ENCODE data around the gene CYFIP2. TPM values are rescaled to one million over a fixed set of nuclear protein-coding genes. Genes with fewer than 3 reads are reported as not detected.

Gene CYFIP2
- total RNA-seq, 1 donor from 2014 or later, result 99.9 TPM

- peak; percentile 54 for DNase-seq (ENCODE audit: low read depth)
- Histone ChIP-seq H3K36me3 (ENCODE audit: control insufficient read depth, insufficient read depth, low read length) (no peaks in the 10 kb centered on the region), H3K4me3 (ENCODE audit: low read depth, low read length) (no peak overlapping the region), H3K27me3 (ENCODE audit: control insufficient read depth, insufficient read depth, low read length) (no peaks in the 10 kb centered on the region)
- no peak for TF ChIP-seq CTCF (IDR thresholded peaks at IDR 0.05; ENCODE audit: insufficient read depth, low read length, poor library complexity, severe bottlenecking)
These were observed 24.4 kb downstream of the CYFIP2 start for GRCh38 chr5:157290156-157290980.

- TF ChIP-seq CTCF (IDR thresholded peaks at IDR 0.05; ENCODE audit: insufficient read depth, low read length, poor library complexity, severe bottlenecking), result no peak
These were observed 25.2 kb downstream of the CYFIP2 start for GRCh38 chr5:157290981-157291711.

GRCh38 chr5:157292599-157292998 lies 26.7 kb downstream of the CYFIP2 start:
- Histone ChIP-seq H3K36me3 (ENCODE audit: control insufficient read depth, insufficient read depth, low read length) (no peaks in the 10 kb centered on the region), H3K27me3 (ENCODE audit: control insufficient read depth, insufficient read depth, low read length) (no peaks in the 10 kb centered on the region), H3K4me3 (ENCODE audit: low read depth, low read length) (no peak overlapping the region)
- no peak for DNase-seq (ENCODE audit: low read depth)
- TF ChIP-seq CTCF (IDR thresholded peaks at IDR 0.05; ENCODE audit: insufficient read depth, low read length, poor library complexity, severe bottlenecking), result no peak

More at GRCh38 chr5:157290981-157291711, 25.2 kb downstream of the CYFIP2 start:
- H3K4me3 ChIP-seq (ENCODE audit: low read depth, low read length), result no peak overlapping the region
- no peaks in the 10 kb centered on the region for H3K27me3 ChIP-seq (ENCODE audit: control insufficient read depth, insufficient read depth, low read length)
- H3K36me3 ChIP-seq (ENCODE audit: control insufficient read depth, insufficient read depth, low read length), result no peaks in the 10 kb centered on the region
- peak; percentile 89 for DNase-seq (ENCODE audit: low read depth)

GRCh38 chr5:157294407-157295091 lies 28.6 kb downstream of the CYFIP2 start:
- Histone ChIP-seq H3K4me3 (ENCODE audit: low read depth, low read length) (no peak overlapping the region), H3K27me3 (ENCODE audit: control insufficient read depth, insufficient read depth, low read length) (no peaks in the 10 kb centered on the region), H3K36me3 (ENCODE audit: control insufficient read depth, insufficient read depth, low read length) (no peaks in the 10 kb centered on the region)
- DNase-seq (ENCODE audit: low read depth), result no peak
- TF ChIP-seq CTCF (IDR thresholded peaks at IDR 0.05; ENCODE audit: insufficient read depth, low read length, poor library complexity, severe bottlenecking), result no peak

- H3K36me3 ChIP-seq (ENCODE audit: control insufficient read depth, insufficient read depth, low read length), result no peaks in the 10 kb centered on the region
- no peak for TF ChIP-seq CTCF (IDR thresholded peaks at IDR 0.05; ENCODE audit: insufficient read depth, low read length, poor library complexity, severe bottlenecking)
- DNase-seq (ENCODE audit: low read depth), result no peak
- no peaks in the 10 kb centered on the region for H3K27me3 ChIP-seq (ENCODE audit: control insufficient read depth, insufficient read depth, low read length)
- H3K4me3 ChIP-seq (ENCODE audit: low read depth, low read length), result no peak overlapping the region
These were observed 29.3 kb downstream of the CYFIP2 start for GRCh38 chr5:157295247-157295646.
